ENCODE measurements around the gene HSPA6.

DNA sequence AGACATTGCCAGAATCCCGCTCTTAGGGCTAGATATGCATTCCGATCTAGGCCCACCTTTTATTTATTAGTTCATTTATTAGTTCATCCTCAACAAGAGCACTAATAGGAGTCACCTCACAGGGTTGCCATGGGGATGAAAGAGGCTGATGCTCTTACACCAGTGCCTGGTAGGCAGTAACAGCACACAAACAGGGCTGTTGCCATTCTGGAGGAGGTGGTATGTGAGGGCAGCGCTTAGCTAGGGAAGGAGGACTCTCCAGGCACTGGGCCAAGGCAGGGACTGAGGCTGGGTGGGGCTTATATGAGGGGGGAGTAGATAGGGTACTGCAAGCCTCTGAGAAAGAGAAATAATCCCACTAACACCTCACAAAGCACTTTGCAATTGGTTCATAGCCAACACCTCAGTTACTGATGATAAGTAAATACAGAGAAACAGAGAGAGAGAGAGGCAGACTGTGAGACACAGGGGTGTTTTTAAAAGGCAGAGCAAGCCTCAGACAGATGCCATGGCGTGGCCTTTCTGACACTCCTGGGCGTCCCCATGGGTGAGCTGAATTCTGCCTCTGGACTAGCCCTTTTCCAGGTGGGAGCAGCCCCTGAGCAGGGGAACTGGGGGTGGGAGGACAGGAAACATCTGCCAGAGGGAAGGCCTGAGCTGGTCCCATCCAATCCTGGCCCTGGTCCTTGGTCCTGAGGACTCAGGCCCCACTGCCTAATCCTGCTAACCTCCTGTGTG, 13.2 kb upstream of the HSPA6 start:
- TF ChIP-seq PPARA (CRISPR knock-in tag; IDR thresholded peaks at IDR 0.05; ENCODE audit: borderline replicate concordance) (no peak), ZC3H10 (CRISPR knock-in tag; IDR thresholded peaks at IDR 0.05) (no peak), TOX (CRISPR knock-in tag; IDR thresholded peaks at IDR 0.05; ENCODE audit: borderline replicate concordance) (no peak), BACH2 (CRISPR knock-in tag; IDR thresholded peaks at IDR 0.05; ENCODE audit: borderline replicate concordance) (no peak), SNAI2 (CRISPR knock-in tag; IDR thresholded peaks at IDR 0.05) (no peak), ZNF8 (CRISPR knock-in tag; IDR thresholded peaks at IDR 0.05) (no peak), RARB (CRISPR knock-in tag; IDR thresholded peaks at IDR 0.05) (no peak)

All from SK-N-SH treated with all-trans-retinoic acid at 6 μM for 48 hours (cell line).